GM18502 (cell line): ENCODE data around the gene RDH16.
"Not testable (repeated sequence)": the region's sequence is repeated elsewhere in the genome, so short reads cannot be mapped to it uniquely, and the experiment has no call there.

Source experiments
- ATAC-seq: cut with Tn5 transposase; IDR thresholded peaks from one replicate; pipeline ENCODE4 v1.9.1; 2021; ENCODE audit warnings: mild to moderate bottlenecking; ENCODE audit not compliant: unreplicated experiment, poor library complexity

The RDH16 gene

GRCh38 chr12:56989861-56990610 is 32.6 kb upstream of the RDH16 start:
- no peak for ATAC-seq

DNA sequence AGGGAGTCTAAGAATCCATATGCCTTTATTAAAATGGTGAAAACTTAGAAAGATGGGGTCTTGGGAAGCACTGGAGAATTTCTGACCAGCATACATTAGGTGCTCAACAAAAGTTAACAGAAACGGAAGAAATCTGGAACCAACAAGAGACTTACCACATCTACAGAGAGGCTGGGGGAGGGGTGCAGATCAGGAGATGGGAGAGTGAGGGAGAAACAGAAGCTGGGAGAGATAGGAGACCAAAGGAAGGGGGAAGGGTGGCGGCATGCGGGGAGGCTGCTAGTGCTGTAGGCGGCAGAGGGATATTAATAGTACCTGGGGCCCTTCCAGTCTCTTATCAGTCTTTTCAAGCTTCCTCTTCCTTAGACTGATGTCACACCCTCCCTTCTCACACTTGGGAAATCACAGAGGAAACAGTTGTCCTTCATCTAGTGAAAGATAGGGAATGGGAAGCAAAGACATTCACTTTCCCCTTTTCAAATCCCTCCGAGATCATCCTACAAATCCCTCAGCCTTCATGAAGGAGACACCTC is 30.9 kb upstream of the RDH16 start:
- ATAC-seq: no peak

- ATAC-seq: peak; percentile 69
Observed at GRCh38 chr12:56987551-56988053, 30.2 kb upstream of the RDH16 start.

DNA sequence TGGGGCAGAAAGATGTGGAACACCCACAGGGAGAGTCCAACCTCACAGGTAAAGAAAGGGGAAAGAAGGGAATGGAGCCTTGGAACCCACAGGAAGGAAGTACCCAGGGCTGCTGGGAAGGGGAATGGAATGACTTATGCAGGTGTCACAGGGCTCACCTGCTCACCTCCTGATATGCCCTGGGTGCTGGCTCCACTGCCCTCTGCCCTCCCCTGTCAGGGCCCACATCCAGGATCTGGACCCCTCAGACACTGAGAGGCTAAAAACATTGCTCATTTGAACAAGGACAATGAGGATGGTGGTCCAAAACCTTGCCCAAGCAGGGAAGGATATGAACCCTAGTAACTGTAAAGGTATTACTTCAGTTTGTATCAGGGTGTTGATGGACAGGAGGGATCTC is 29.6 kb upstream of the RDH16 start:
- ATAC-seq: no peak

DNA sequence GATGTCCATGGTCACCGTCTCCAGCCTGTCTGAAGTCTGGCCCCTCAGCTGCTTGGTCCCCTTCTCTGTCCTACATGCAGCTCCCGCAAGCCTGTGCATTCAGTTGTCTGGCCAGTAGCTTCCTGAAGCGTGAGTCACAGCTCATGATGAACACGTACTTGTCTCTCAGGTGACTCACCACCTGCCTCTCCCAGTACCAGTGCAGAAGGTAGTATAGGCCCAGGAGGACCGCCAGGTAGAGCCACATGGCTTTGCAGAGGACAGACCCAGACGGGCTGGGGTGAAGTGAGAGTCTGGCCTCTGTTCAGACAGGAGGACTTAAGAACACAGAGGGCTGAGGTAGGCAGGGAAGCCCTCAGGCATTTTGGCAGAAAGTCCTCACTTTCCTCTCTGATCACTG is 28.3 kb upstream of the RDH16 start:
- not testable (repeated sequence) for ATAC-seq

- ATAC-seq: no peak
Observed at GRCh38 chr12:56983386-56983785, 26.0 kb upstream of the RDH16 start.

- not testable (repeated sequence) for ATAC-seq
Observed at GRCh38 chr12:56982578-56983236, 25.3 kb upstream of the RDH16 start.

GRCh38 chr12:56980941-56981530 is 23.6 kb upstream of the RDH16 start:
- ATAC-seq: no peak

GRCh38 chr12:56980268-56980667 is 22.9 kb upstream of the RDH16 start:
- ATAC-seq: no peak

- no peak for ATAC-seq
Observed at GRCh38 chr12:56979628-56980027, 22.2 kb upstream of the RDH16 start.

DNA sequence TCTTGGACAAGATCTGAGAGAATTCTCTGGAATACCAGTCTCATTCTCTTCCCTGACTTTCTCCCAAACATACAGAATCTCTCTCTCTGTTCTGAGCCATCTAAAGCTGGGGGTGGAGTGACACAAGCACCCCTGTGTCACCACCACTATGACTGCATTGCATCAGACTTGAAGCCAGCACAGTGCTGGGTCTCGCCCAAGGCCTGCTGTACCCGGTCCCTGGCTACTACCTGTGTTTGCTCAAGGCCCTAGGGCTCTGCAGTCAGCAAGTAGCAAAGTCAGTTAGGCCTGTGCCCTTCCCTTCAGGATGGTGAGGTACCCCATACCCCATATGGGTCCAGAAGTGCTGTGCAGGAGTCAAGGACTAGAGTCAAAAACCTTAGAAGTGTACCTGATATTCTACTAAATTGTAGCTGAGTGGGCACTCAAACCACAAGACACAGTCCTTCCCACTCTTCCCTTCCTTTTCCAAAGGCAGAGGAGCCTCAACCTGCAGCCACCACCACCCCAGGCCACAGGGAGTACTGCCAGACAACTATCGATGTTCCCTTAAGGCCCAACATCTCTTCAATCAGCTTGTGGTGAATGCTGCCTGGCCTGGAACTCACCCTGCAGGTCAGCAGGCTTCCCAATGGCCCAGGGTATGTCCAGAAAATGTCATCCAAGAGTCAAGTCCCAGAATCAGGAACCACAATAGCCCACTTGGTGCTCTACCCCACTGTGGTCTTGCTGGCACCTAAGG is 21.2 kb upstream of the RDH16 start:
- ATAC-seq: no peak

- ATAC-seq: not testable (repeated sequence)
Observed at GRCh38 chr12:56977361-56977760, 20.0 kb upstream of the RDH16 start.

DNA sequence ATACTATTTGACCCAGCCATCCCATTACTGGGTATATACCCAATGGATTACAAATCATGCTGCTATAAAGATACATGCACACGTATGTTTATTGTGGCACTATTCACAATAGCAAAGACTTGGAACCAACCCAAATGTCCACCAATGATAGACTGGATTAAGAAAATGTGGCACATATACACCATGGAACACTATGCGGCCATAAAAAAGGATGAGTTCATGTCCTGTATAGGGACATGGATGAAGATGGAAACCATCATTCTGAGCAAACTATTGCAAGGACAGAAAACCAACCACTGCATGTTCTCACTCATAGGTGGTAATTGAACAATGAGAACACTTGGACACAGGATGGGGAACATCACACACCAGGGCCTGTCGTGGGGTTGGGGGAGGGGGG is 16.8 kb upstream of the RDH16 start:
- ATAC-seq: not testable (repeated sequence)

- not testable (repeated sequence) for ATAC-seq
Observed at GRCh38 chr12:56968910-56969309, 11.5 kb upstream of the RDH16 start.

DNA sequence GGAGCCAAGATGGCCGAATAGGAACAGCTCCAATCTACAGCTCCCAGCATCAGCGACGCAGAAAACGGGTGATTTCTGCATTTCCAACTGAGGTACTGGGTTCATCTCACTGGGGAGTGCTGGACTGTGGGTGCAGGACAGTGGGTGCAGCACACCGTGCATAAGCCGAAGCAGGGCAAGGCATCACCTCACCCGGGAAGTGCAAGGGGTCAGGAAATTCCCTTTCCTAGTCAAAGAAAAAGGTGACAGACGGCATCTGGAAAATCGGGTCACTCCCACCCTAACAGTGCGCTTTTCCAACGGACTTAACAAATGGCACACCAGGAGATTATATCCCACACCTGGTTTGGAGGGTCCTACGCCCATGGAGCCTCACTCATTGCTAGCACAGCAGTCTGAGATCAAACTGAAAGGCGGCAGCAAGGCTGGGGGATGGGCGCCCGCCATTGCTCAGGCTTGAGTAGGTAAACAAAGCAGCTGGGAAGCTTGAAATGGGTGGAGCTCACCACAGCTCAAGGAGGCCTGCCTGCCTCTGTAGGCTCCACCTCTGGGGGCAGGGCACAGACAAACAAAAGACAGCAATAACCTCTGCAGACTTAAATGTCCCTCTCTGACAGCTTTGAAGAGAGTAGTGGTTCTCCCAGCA is 8.7 kb upstream of the RDH16 start:
- ATAC-seq: not testable (repeated sequence)

DNA sequence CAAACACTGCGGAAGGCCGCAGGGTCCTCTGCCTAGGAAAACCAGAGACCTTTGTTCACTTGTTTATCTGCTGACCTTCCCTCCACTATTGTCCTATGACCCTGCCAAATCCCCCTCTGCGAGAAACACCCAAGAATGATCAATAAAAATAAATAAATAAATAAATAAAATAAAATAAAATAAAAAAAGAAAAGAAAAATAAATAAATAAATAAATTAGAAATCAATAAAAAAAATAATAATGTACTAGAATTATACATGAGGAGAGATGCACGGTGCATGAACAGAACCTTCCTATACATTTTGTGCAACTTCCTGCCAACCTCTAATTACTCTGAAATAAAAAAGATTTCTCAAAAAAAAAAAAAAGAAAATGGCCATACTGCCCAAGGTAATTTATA is 7.7 kb upstream of the RDH16 start:
- not testable (repeated sequence) for ATAC-seq

DNA sequence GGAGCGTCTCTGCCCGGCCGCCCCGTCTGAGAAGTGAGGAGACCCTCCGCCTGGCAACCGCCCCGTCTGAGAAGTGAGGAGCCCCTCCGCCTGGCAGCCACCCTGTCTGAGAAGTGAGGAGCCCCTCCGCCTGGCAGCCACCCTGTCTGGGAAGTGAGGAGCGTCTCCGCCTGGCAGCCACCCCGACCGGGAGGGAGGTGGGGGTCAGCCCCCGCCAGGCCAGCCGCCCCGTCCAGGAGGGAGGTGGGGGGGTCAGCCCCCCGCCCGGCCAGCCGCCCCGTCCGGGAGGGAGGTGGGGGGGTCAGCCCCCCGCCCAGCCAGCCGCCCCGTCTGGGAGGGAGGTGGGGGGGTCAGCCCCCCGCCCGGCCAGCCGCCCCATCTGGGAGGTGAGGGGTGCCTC is 6.1 kb upstream of the RDH16 start:
- ATAC-seq: not testable (repeated sequence)

DNA sequence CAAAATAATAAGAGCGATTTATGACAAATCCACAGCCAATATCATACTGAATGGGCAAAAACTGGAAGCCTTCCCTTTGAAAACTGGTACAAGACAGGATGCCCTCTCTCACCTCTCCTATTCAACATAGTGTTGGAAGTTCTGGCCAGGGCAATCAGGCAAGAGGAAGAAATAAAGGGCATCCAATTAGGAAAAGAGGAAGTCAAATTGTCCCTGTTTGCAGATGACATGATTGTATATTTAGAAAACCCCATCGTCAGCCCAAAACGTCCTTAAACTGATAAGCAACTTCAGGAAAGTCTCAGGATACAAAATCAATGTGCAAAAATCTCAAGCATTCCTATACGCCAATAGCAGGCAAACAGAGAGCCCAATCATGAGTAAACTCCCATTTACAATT is 4.8 kb upstream of the RDH16 start:
- not testable (repeated sequence) for ATAC-seq

GRCh38 chr12:56958422-56958821 is 1.0 kb upstream of the RDH16 start:
- no peak for ATAC-seq
